T1000 (cell line): ENCODE data around the gene CDKAL1.

Source experiments
- DNase-seq: peaks from one replicate; lab custom pipeline; 2025; ENCODE audit warnings: mixed read lengths; lab: John Stamatoyannopoulos, UW

CDKAL1 gene

DNA sequence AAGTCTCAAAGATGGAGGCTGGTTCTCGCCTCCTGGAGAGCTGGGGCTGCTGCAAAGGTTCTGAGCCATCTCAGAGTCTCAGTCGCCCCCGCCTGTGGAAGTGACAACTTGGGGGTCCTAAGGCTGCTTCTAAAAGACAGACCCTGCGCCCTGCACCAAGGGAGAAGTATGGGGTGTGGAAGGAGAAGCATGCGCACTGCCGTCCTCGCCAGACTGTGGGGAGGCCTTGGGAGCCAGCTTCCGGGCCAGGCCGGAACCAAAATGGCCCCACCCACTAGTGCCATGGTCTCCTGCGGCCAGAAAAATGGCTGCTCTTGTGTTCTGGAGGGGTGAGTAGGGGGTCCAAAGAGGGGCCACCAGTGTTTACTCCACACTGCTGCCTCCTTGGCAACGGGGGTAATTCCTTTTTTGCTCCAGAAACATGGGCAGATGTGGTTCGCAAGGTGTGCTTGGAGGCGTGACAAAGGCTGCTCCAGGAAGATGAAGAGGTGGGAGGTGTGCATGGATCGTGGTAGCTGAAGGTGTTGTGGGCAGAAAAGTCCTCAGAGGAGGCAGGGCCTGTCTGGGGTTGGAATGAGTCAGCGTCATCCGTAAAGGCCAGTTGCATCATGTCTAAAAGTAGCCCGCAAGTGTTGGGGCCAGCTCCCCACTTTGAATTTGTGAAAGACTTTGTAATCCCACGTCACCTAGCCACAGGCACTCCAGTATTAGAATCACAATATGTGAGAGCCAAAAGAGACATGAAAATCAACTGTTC, 729.5 kb downstream of the CDKAL1 start:
- DNase-seq: no peak

DNA sequence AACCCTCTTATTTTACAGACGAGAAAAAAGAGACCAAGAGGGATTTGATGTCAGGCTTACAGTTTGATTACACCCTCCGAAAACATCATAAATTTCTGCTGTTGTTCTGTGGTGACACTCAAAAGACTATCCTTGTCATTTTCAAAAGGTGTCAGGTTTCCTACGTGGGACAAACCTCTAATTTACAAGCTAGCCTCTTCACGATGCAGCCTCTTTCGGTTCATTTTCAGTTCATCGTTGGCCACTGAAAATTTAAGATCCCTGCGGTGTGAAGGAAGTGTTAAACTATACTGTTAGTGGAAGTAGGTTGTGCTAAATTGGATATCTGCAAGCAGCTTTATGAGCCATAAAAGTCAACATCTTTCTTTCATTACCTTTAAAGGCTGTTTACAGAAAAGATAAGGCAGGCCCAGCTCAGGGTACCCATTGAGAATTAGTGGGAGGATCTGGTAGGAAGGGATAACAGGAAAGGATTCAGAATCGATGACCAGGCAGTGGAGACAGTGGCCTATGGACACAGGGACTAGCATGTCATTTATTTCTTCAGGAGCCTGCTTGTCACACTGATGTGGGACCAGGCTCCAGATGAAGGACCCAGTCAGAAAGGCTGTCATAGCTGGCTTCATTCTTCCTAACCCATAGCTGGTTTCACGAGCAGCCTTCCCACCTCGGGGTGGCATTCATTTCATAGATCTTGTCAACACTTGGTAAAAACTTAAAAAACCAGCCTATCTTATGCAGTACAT, 730.2 kb downstream of the CDKAL1 start:
- DNase-seq: no peak

DNA sequence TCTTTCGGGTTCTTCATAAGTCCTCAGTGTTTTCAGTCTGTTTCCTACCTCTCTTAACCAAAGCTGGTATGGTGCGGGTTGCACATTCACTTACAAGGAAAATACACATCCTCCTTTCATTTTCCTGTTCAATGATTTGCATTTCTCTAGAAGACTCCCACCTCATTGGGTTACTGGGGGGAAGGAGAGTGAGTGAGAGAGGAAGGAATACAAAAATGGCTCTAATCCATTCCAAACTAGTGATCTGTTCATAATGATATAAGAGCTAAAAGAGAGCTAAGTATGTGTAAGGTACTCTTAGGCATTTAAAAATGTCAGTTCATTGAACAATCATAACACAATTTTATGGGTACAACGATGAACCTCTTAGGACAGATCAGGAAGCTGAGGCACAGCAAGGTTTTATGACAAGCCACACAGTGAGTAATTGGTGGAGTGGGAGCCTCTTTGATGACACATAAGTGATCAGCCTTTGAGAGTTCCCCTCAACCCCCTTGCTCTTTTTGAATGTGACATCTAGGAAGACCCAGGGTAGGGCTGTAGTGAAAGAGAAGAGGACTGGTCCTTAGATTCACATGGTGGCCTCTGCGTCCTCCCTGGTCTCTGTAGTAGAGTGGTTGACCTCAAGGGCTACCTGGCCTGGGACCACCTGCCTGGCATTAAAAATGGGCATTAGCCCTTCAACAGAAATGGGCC, 730.9 kb downstream of the CDKAL1 start:
- no peak for DNase-seq

DNA sequence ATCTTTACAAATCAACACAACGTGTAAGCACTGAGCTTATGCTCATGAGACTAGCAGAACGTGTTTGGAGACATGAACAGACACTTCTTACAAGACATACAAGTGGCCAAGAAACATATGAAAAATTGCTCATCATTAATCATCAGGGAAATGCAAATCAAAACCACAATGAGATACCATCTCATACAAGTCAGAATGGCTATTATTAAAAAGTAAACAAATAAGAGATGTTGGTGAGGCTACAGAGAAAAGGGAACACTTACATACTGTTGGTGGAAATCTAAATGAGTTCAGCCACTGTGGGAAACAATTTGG, 731.4 kb downstream of the CDKAL1 start:
- no peak for DNase-seq

DNA sequence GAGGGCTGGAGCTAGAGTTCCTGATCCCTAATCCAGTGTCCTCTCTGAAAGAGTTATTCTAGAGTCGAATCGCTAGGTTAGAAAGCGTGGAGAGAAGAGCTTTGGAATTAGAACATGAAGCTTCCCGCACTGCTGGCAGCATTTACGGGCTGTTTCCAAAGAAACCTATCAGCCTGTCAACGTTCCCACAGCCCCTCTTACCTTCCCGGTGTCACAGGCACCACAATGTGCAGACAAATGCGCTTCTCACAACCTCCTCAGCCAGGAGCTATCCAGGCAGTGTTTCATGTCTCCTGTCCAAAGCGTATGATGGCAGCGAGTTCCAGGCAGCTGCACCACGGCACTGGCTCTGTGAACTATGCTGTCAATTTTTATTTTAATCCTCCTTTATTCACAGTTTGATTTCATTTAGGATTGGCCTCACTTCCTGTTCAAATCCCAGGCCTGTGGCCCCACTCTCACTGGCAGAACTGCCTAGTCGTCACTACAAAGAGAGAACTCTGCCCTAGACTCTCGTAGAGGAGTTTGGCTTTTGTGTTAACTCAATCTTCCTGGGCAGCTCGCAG, 736.5 kb downstream of the CDKAL1 start:
- DNase-seq: no peak

DNA sequence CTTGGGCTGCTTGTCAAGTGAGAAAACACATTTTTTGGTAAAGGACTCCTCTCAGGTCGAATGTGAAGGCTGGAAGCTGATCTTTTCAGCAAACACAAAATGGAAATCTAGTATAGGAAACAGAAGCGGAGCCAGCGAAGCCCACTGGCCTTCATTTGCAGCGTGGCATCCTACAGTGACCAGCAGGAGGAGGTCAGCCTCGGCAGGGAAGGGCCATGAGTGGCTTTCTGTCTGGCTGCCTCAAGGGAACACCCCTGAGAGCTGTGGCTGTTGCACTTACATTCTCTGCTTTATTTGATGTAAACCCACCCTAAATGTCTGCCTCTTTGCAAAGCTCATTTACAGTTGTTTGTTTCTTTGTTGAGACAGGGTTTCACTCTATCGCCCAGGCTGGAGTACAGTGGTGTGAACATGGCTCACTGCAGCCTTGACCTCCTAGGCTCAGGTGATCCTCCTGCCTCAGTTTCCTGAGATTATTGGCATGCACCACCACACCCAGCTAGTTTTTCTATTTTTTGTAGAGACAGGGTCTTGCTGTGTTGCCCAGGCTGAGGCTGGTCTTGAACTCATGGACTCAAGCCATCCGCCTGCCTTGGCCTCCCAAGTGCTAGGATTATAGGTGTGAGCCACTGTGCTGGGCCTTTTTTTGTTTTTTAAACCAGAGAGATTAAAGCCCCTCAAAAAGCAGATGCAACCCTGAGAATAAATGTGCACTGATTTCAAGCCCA, 737.3 kb downstream of the CDKAL1 start:
- DNase-seq: no peak

DNA sequence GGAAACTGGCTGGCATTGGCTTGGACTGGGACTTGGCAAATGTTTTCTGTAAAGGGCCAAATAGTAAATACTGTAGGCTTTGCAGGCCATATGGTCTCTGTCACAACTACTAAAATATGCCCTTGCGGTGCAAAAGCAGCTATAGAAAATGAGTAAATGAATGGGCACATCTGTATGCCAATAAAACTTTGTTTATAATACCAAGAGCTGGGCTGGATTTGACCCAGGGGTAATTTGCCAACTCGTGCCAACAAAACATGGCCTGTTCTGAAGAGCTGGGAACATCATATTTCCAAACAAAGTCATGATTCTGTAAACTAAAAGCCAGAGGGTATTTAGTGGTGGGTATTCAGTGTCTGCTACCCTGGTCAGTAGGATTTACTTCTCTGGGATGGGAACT, 739.2 kb downstream of the CDKAL1 start:
- DNase-seq: no peak

DNA sequence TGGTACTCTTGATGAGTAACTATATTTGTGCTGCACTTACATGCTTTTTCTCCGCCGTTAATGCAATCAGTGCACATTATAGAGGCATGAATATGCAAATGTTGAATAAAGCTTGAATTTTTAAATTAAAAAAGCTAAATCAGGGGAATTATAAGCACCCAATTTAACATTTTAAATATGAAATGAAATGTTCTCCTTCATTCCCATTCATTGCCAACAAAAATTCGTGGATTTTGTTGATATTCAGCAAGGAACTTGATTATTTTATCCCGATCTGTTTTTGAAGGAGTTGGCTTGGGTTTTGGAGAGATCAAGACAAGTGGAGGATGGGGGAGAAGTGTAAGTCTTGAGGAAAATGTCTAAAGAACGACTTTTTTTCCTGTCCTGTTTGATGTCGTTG, 740.6 kb downstream of the CDKAL1 start:
- no peak for DNase-seq

DNA sequence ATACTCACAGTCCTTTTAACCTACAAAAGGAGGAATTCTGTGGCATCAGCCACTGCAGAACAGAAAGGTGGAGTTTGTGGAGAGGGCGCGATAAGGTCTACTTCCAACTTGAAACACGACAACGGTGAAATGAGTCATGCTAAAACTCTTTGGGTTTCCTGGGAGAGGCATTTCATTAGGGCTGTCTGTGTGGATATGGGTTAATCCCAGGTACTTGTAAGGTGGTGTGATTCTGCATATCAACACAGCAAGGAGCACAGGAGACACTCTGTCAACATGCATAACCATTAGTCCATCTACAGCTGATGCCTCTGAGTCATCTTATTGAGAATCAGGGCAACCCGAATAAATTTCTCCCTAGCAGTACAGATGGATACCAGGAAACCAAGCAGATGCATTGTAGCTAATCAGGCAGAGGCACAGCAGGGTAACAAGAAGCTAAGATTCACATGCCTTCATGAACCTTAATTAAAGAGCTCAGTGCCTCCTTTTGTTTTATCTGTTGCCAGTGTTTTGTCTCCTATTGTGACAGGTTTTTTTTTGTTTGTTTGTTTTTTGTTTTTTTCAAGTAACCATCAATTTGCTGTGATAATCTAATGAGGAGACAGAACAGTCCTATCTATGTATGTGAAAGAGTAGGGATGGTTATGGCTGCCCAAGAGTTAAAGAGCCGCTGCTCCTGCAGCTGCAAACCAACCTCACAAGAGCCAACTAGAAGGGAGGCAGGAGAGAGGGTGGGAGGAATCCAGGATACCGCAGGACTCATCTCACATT, 743.5 kb downstream of the CDKAL1 start:
- no peak for DNase-seq

DNA sequence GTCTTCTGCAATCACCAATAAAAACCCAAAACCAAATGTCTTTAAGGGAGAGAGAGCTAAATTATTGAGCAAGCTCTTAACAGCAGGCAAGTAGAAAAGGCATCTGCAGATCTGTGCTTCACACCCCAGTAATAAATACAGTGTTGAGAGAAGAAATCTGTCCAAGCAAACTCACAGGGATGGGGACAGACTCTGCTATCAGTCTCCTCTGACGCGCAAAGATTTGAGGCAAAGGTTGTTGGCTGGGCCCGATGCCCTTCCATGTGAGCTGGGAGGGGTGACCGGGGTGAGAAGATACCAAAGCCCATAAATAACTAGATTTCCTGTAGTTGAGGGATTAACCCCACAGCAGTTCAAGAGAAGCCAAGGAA, 744.1 kb downstream of the CDKAL1 start:
- DNase-seq: no peak

DNA sequence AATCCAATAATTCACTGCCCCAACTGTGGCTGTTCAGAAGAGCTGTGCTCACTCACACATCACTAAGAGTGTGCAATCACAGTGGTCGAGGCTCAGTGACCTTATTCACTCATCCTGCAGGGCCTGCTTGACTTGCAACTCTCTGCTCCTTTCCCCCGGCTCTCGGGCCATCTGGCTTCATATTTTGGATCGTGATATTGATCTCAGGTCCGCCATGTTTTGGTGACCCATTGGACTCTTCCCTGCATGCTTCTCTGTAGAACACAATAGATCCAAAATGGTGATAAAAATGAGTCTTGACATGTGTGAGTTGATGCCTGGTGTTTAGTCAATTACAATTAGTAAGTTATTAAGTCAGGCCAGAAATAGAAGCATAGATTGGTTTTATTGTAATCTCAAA, 745.4 kb downstream of the CDKAL1 start:
- DNase-seq: no peak

DNA sequence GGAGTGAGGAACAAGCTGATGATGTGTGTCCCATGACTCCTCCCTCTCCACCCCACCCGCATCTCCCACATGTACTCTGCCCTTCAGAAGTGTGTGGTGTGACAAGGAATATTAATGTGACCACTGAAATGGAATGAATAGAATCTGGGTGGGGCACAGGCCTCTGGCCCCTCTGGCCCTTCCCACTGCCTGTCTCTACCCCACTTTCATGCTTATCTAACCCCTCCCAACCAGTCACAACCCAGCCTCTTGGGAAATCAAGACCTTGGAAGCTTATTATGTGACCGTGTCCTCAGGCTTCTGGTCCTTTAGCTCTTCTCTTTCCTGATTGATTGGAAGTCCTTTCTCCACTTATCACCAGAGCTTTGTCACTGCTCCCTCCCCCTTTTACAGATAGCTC, 747.1 kb downstream of the CDKAL1 start:
- DNase-seq: no peak
